ENCODE measurements around the gene CCDC167. TPM values are rescaled to one million over a fixed set of nuclear protein-coding genes. Genes with fewer than 3 reads are reported as not detected.

The CCDC167 gene
- total and polyA plus RNA-seq, 10 donors = 11.6 to 64.8 (median 26.3) TPM

DNA sequence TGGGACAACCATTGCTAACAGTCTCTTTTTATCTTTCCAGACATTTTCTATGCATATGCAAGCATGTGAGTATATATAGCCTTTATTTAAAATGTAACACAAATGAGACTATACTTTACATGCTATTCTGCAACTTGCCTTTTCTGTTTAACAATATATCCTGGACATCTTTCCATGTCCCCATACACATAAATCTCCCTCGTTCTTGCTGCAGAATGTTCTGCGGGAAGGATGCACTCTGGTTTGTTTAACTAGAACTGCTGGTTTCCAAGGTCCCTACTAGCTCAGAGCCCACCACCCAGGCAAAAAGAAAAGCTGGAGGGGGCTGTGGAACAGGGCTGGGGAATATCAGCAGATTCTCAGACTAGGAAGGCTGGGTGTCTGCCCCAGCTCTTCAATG is 35.2 kb upstream of the CCDC167 start:
- no peak for DNase-seq
- H3K36me3 ChIP-seq = no peaks in the 10 kb centered on the region
- no peak overlapping the region for H3K4me3 ChIP-seq
- 76 to 83% (median 81%) methylated on average over 2 of the region's 2 CpGs for WGBS, 5 donors
- H3K27me3 ChIP-seq (replicated peaks in 1 of 7) = peaks cover 0 to 64% (median 17%) of the 10 kb centered on the region in 7 donors
- H3K4me1 ChIP-seq = peaks cover 14 to 33% (median 20%) of the 10 kb centered on the region in 6 donors
- H3K9me3 ChIP-seq = no peaks in the 10 kb centered on the region
- no peak for TF ChIP-seq POLR2A (IDR thresholded peaks at IDR 0.05)
- TF ChIP-seq POLR2AphosphoS5 (IDR thresholded peaks at IDR 0.05) = no peak
- TF ChIP-seq CTCF (IDR thresholded peaks at IDR 0.05 in 8 of 11, conservative IDR thresholded peaks at IDR 0.05 in 3 of 11) = no peak
- no peak overlapping the region for H3K27ac ChIP-seq
- intact Hi-C loops (cut with DNase I; ENCODE audit: low total_unique reads) = no loop called here

- intact Hi-C loops (cut with DNase I; ENCODE audit: low total_unique reads) = no loop called here
- Histone ChIP-seq H3K9me3 (no peaks in the 10 kb centered on the region), H3K36me3 (no peaks in the 10 kb centered on the region), H3K4me3 (no peak overlapping the region), H3K27me3 (replicated peaks in 1 of 7) (peaks cover 0 to 68% (median 17%) of the 10 kb centered on the region in 7 donors), H3K27ac (no peak overlapping the region), H3K4me1 (peaks cover 14 to 24% (median 19%) of the 10 kb centered on the region in 6 donors)
- no peak for DNase-seq
- WGBS, 5 donors = 88 to 94% (median 90%) methylated on average over 3 of the region's 3 CpGs
- TF ChIP-seq CTCF (IDR thresholded peaks at IDR 0.05 in 8 of 11, conservative IDR thresholded peaks at IDR 0.05 in 3 of 11) = no peak
- no peak for TF ChIP-seq POLR2AphosphoS5 (IDR thresholded peaks at IDR 0.05)
- no peak for TF ChIP-seq POLR2A (IDR thresholded peaks at IDR 0.05)
Observed at GRCh38 chr6:37532122-37532521, 32.4 kb upstream of the CCDC167 start.

- no peak overlapping the region for H3K27ac ChIP-seq
- H3K4me1 ChIP-seq = peaks cover 9 to 18% (median 15%) of the 10 kb centered on the region in 6 donors
- DNase-seq = no peak
- H3K4me3 ChIP-seq = no peak overlapping the region
- no peaks in the 10 kb centered on the region for H3K9me3 ChIP-seq
- WGBS, 5 donors = 77 to 86% (median 82%) methylated on average over 1 to 5 of the region's 5 CpGs
- H3K36me3 ChIP-seq = no peaks in the 10 kb centered on the region
- H3K27me3 ChIP-seq (replicated peaks in 1 of 7) = peaks cover 0 to 62% (median 16%) of the 10 kb centered on the region in 7 donors
- intact Hi-C loops (cut with DNase I; ENCODE audit: low total_unique reads) = no loop called here
- no peak for TF ChIP-seq POLR2AphosphoS5 (IDR thresholded peaks at IDR 0.05)
- no peak for TF ChIP-seq POLR2A (IDR thresholded peaks at IDR 0.05)
- TF ChIP-seq CTCF (IDR thresholded peaks at IDR 0.05 in 8 of 11, conservative IDR thresholded peaks at IDR 0.05 in 3 of 11) = no peak
Observed at GRCh38 chr6:37531437-37532036, 31.8 kb upstream of the CCDC167 start.

DNA sequence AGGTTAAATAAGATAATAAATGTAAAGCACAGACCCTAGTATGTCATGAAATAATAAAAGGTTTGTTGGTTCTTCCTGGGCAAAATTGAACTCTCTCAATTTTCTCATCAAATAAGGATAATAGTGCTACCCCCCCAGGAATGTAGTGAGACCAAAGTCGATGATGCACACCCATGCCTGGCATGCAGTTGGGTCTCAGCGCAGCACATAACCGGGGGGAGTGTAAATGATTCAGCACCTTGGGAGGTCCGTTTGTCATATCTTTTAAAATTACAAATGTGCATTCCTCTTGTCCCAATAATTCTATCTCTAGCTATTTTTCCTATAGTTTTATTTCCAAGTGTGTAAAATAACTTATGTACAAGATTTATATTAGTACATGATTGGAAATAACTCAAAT is 31.3 kb upstream of the CCDC167 start:
- H3K4me3 ChIP-seq = no peak overlapping the region
- H3K27me3 ChIP-seq (replicated peaks in 1 of 7) = peaks cover 0 to 59% (median 11%) of the 10 kb centered on the region in 7 donors
- no peak for DNase-seq
- H3K9me3 ChIP-seq = no peaks in the 10 kb centered on the region
- H3K4me1 ChIP-seq = peaks cover 6 to 13% (median 10%) of the 10 kb centered on the region in 6 donors
- intact Hi-C loops (cut with DNase I; ENCODE audit: low total_unique reads) = no loop called here
- no peak for TF ChIP-seq POLR2A (IDR thresholded peaks at IDR 0.05)
- TF ChIP-seq CTCF (IDR thresholded peaks at IDR 0.05 in 8 of 11, conservative IDR thresholded peaks at IDR 0.05 in 3 of 11) = no peak
- TF ChIP-seq POLR2AphosphoS5 (IDR thresholded peaks at IDR 0.05) = no peak
- 85 to 94% (median 90%) methylated on average over 4 of the region's 4 CpGs for WGBS, 5 donors
- no peak overlapping the region for H3K27ac ChIP-seq
- no peaks in the 10 kb centered on the region for H3K36me3 ChIP-seq
